K562 (cell line): ENCODE measurements around the gene ATXN7L2. TPM values are rescaled to one million over a fixed set of nuclear protein-coding genes. Genes with fewer than 3 reads are reported as not detected.

Experiments used
- HMBOX1 ChIP-seq: sonication (generic); IDR thresholded peaks from 2 replicates; pipeline ENCODE4 v1.6.1; 2016
- HNRNPH1 ChIP-seq: fragments of 200-400 bp; formaldehyde crosslinking; optimal IDR thresholded peaks from 2 replicates; pipeline ENCODE3; 2017; ENCODE audit warnings: low read depth, mild to moderate bottlenecking, low read length, moderate library complexity
- SIN3B ChIP-seq: fragments of 450-650 bp; IDR thresholded peaks from 2 replicates; pipeline ENCODE4 v1.6.1; 2017; ENCODE audit warnings: low read depth, mild to moderate bottlenecking, moderate library complexity
- USF2 ChIP-seq: sonication (generic); formaldehyde crosslinking; IDR thresholded peaks from 2 replicates; pipeline ENCODE4 v1.5.0; 2020; ENCODE audit warnings: missing genetic modification reagents
- ZBTB49 ChIP-seq: sonication (generic); formaldehyde crosslinking; IDR thresholded peaks from 2 replicates; pipeline ENCODE4 v1.8.0; 2022; ENCODE audit warnings: missing genetic modification reagents, mild to moderate bottlenecking, borderline replicate concordance
- ZNF639 ChIP-seq, 2 experiments: fragments of 200-800 bp in 1 of 2; sonication (Bioruptor generic) in 1 of 2; sonication (generic) in 1 of 2; formaldehyde crosslinking in 1 of 2; IDR thresholded peaks in 1 of 2; conservative IDR thresholded peaks in 1 of 2; 2 replicates each; pipeline versions ENCODE4 v1.5.0 to v1.6.1; 2016 to 2020; ENCODE audit warnings: missing compliant biosample characterization in 1 of 2, missing genetic modification characterization in 1 of 2, missing genetic modification reagents in 1 of 2
- ZNF75A ChIP-seq: fragments of 450-650 bp; formaldehyde crosslinking; IDR thresholded peaks from 2 replicates; pipeline ENCODE4 v1.4.0; 2020; ENCODE audit warnings: mild to moderate bottlenecking
- polyA plus RNA-seq, 8 experiments: library from polyadenylated mRNA; depleted of rRNA in 4 of 8; stranded (reverse) in 5 of 8; unstranded in 3 of 8; fragments of >200 nt; fragmentation: Nextera tagmentation in 2 of 8; fragmentation: Illumina TruSeq in 1 of 8; extraction: Ambion mirVana in 2 of 8; extraction: Trizol in 1 of 8; gene quantifications; 2 replicates each; pipeline versions ENCODE4 v1.2.1 to v1.2.3, GENCODE V29; 2011 to 2014; ENCODE audit warnings: inconsistent platforms in 1 of 8, missing spikeins in 1 of 8
- total RNA-seq, 7 experiments: library from RNA; depleted of rRNA in 6 of 7; stranded (reverse); fragments of >200 nt in 6 of 7; fragmentation: Illumina TruSeq in 2 of 7; extraction: Trizol in 2 of 7; gene quantifications; 2 replicates each; pipeline versions ENCODE4 v1.2.1 to v1.2.3, GENCODE V29; 2011 to 2021; ENCODE audit warnings: low replicate concordance in 1 of 7
- TF ChIP-seq, protein P1 (sequence below): IDR thresholded peaks from 2 replicates; pipeline ENCODE4 v1.6.1; 2012; ENCODE audit warnings: low read depth, low read length, improper control_type of control experiment, borderline replicate concordance

ATXN7L2 gene
- total and polyA plus RNA-seq, 9 of the 15 experiments (the other 6 are each of a cell fraction or from before 2014, with no cell fraction given), result 0.21 to 10.4 (median 5.8) TPM

DNA sequence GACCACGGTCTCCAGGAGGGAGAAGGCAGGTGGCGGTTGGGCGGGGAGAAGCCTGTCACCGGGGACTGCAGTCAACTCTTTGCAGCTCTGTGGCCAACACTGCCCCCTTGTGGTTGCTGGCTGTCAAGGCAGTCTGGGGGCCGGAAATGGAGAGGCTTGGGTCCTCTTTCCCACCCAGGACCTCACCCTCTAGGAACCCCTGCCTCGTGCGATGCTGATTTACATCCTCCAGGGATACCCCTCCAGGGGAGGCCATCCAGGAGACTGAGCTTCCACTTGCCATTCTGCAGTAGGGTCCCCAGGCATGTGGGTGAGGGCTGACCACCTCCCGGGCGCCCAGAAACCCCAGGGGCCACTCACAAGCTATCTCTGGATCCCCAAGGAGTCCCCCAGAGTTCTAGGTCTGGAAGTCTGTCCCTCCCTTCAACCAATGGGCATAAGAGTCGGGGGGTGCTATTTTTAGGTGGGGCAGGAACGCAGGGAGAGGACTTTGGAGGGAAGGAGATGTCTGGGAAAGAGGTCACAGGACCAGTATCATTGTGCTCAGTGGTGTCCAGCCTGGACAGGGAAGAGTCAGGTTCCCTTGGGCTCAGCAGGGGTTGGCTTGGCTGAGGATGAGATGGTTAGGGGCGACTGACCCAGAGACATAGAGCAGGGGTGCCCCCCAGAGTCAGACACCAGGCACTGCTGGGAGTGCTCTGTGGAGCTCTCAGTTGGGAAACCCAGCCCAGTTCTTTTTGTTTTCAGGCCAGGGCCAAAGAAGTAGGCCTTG lies 48.8 kb downstream of the ATXN7L2 start (continued):
- TF ChIP-seq, protein P1, sequence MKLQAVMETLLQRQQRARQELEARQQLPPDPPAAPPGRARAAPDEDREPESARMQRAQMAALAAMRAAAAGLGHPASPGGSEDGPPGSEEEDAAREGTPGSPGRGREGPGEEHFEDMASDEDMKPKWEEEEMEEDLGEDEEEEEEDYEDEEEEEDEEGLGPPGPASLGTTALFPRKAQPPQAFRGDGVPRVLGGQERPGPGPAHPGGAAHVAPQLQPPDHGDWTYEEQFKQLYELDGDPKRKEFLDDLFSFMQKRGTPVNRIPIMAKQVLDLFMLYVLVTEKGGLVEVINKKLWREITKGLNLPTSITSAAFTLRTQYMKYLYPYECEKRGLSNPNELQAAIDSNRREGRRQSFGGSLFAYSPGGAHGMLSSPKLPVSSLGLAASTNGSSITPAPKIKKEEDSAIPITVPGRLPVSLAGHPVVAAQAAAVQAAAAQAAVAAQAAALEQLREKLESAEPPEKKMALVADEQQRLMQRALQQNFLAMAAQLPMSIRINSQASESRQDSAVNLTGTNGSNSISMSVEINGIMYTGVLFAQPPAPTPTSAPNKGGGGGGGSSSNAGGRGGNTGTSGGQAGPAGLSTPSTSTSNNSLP, result no peak
- TF ChIP-seq ZNF75A (no peak), HNRNPH1 (no peak), ZBTB49 (CRISPR knock-in tag) (peak; percentile 86), USF2 (CRISPR knock-in tag) (no peak), HMBOX1 (no peak), SIN3B (no peak; the same call in 1 of the 2 replicates), ZNF639 (CRISPR knock-in tag; conservative IDR thresholded peaks at IDR 0.05 in 1 of 2, IDR thresholded peaks at IDR 0.05 in 1 of 2) (no peak)
